T-cell (primary cell): ENCODE results near the gene PINLYP. TPM values are rescaled to one million over a fixed set of nuclear protein-coding genes. Genes with fewer than 3 reads are reported as not detected.
"Not testable (repeated sequence)": the region's sequence is repeated elsewhere in the genome, so short reads cannot be mapped to it uniquely, and the experiment has no call there.

Experiments used
- ATAC-seq, 4 experiments: fragments of 200-7000 bp in 3 of 4; fragments of 150-1000 bp in 1 of 4; cut with Tn5 transposase; replicated peaks in 1 of 4; 1 replicate in 3 of 4; 2 replicates in 1 of 4; pipeline ENCODE4 v1.10.0; 2021; ENCODE audit warnings: moderate library complexity in 3 of 4, mild to moderate bottlenecking in 2 of 4, moderate number of reproducible peaks in 1 of 4
- CTCF ChIA-PET, 2 donors: fragments of 300-600 bp; sonication (Branson Sonifier 250); formaldehyde crosslinking; loops; one replicate each; lab custom pipeline; 2022; ENCODE audit warnings: antibody characterized with exemption in 2 of 2; lab: Charles Lee
- POLR2A ChIA-PET, 2 donors: fragments of 300-600 bp; sonication (Branson Sonifier 250); formaldehyde crosslinking; loops; one replicate each; lab custom pipeline; 2022; ENCODE audit warnings: antibody characterized with exemption in 2 of 2; lab: Charles Lee
- DNase-seq, 35 experiments: peaks; one replicate each; pipeline versions ENCODE4 v3.0.0 to v3.0.0-alpha.2; 2013 to 2023
- H3K27ac ChIP-seq: one replicate; pipeline ENCODE4 v1.5.1; 2013; ENCODE audit warnings: low read length
- H3K27me3 ChIP-seq, 2 experiments: replicated peaks in 1 of 2; 1 replicate in 1 of 2; 2 replicates in 1 of 2; pipeline versions ENCODE4 v1.6.1 to v1.7.0; 2013; ENCODE audit warnings: low read length in 1 of 2, mixed read lengths in 1 of 2; ENCODE audit not compliant: control insufficient read depth in 2 of 2, insufficient read depth in 2 of 2; ENCODE audit errors: extremely low read depth in 1 of 2
- H3K36me3 ChIP-seq, 2 donors: 1 replicate in 1 of 2; 2 replicates in 1 of 2; pipeline versions ENCODE4 v1.6.1 to v1.7.0; 2013; ENCODE audit warnings: low read length in 1 of 2; ENCODE audit not compliant: control insufficient read depth in 2 of 2, insufficient read depth in 1 of 2; ENCODE audit errors: extremely low read depth in 1 of 2
- H3K4me1 ChIP-seq, 2 experiments: 1 replicate in 1 of 2; 2 replicates in 1 of 2; pipeline versions ENCODE4 v1.6.1 to v1.7.0; 2013; ENCODE audit warnings: low read length in 2 of 2, mixed read lengths in 1 of 2; ENCODE audit not compliant: insufficient read depth in 2 of 2, control insufficient read depth in 1 of 2; ENCODE audit errors: extremely low read depth in 1 of 2
- H3K4me3 ChIP-seq, 2 donors: 1 replicate in 1 of 2; 2 replicates in 1 of 2; pipeline versions ENCODE4 v1.5.1 to v1.7.0; 2013; ENCODE audit warnings: mild to moderate bottlenecking in 2 of 2, low read length in 1 of 2, moderate library complexity in 1 of 2; ENCODE audit not compliant: control insufficient read depth in 1 of 2; ENCODE audit errors: extremely low read depth in 1 of 2
- H3K9me3 ChIP-seq: 2 replicates; pipeline ENCODE4 v1.7.0; 2013
- H3K27ac Mint-ChIP-seq, 2 donors: one replicate each; pipeline ENCODE4 v1.8.0; 2020 to 2021; ENCODE audit warnings: mild to moderate bottlenecking in 2 of 2, mixed read lengths in 2 of 2
- H3K27me3 Mint-ChIP-seq, 2 donors: one replicate each; pipeline ENCODE4 v1.8.0; 2021 to 2022; ENCODE audit warnings: mixed read lengths in 2 of 2
- H3K36me3 Mint-ChIP-seq: one replicate; pipeline ENCODE4 v1.8.0; 2021; ENCODE audit warnings: mixed read lengths
- H3K4me1 Mint-ChIP-seq, 3 donors: one replicate each; pipeline ENCODE4 v1.8.0; 2020 to 2022; ENCODE audit warnings: mixed read lengths in 3 of 3, mild to moderate bottlenecking in 1 of 3
- H3K4me3 Mint-ChIP-seq, 3 donors: one replicate each; pipeline ENCODE4 v1.8.0; 2020 to 2022; ENCODE audit warnings: mild to moderate bottlenecking in 3 of 3, mixed read lengths in 3 of 3, moderate library complexity in 3 of 3
- H3K9me3 Mint-ChIP-seq, 3 donors: one replicate each; pipeline ENCODE4 v1.8.0; 2020 to 2022; ENCODE audit warnings: mixed read lengths in 3 of 3
- WGBS: methylation state at CpG from one replicate; pipeline ENCODE4 v1.1.5; 2013; ENCODE audit warnings: missing lambda C conversion rate; ENCODE audit not compliant: insufficient coverage; 5-methylcytosine and 5-hydroxymethylcytosine counted together
- total RNA-seq, 35 experiments: library from RNA in 6 of 35; stranded (reverse) in 6 of 35; fragments of 120-200 nt in 1 of 35; gene quantifications; one replicate each; pipeline versions ENCODE4 v1.2.1 to v1.2.4 and lab custom pipeline; 2013 to 2026

The PINLYP gene
- total RNA-seq, 5 donors from 2014 or later (not counting 1 experiment from before 2014, with no cell fraction given), result 0.28 to 2.5 (median 1.5) TPM

DNA sequence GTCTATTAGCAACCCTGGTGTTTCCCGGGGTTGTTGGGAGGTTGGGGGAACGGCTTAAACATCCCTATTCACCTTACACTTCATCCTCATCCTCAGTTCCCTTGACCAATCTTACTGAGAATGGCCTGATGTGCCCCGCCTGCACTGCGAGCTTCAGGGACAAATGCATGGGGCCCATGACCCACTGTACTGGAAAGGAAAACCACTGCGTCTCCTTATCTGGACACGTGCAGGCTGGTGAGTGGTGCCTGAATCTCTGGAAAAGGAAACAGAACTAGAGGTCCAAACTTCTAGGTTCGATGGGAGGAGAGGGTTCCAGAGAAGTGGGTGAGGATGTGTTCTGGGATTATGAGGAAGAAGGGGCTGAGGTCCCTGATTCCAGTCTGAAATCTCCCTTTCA is 5.9 kb downstream of the PINLYP start:
- Mint-ChIP-seq H3K27ac (no peak overlapping the region), H3K4me3 (peak overlapping the region in 1 of 3 donors; percentile 13), H3K9me3 (no peaks in the 10 kb centered on the region), H3K4me1 (peaks cover 12 to 43% (median 20%) of the 10 kb centered on the region in 3 donors), H3K27me3 (no peaks in the 10 kb centered on the region), H3K36me3 (peaks cover 9% of the 10 kb centered on the region)
- no peak for ATAC-seq
- H3K27ac ChIP-seq, result no peak overlapping the region
- CTCF ChIA-PET, result interaction anchor here in 1 of 2 donors (1.2 kb wide), 1 partner anchor 13 kb away, joined by 3 read pairs; no protein-coding TSS in a partner anchor
- DNase-seq, result no peak
- no peaks in the 10 kb centered on the region for H3K36me3 ChIP-seq
- 72% methylated on average over 5 of the region's 7 CpGs for WGBS
- H3K4me1 ChIP-seq, result peaks cover 5 to 28% of the 10 kb centered on the region in 2 experiments
- no peak overlapping the region for H3K4me3 ChIP-seq
- POLR2A ChIA-PET, result no interaction called here
- H3K9me3 ChIP-seq, result no peaks in the 10 kb centered on the region
- H3K27me3 ChIP-seq, result peaks cover 0 to 4% of the 10 kb centered on the region in 2 experiments

DNA sequence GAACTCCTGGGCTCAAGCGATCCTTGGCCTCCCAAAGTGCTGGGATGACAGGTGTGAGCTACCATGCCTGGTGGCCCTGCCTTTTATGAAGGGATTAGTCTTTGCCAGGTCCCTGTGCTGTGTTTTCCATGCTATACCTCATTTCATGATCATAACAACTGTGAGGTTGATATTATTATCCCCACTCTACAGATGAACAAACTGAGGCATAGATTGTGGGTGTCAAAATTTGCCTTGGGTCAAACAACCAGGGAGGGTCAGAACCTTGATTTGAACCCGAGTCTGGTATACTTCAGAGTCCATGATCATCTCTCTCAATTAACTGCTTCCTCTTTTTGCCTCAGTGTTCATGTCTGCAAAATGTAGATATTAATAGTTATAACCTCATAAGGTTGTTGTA is 6.9 kb downstream of the PINLYP start:
- peaks cover 5 to 25% of the 10 kb centered on the region in 2 experiments for H3K4me1 ChIP-seq
- no peak overlapping the region for H3K4me3 Mint-ChIP-seq
- no peaks in the 10 kb centered on the region for H3K27me3 Mint-ChIP-seq
- POLR2A ChIA-PET, result no interaction called here
- no peak overlapping the region for H3K4me3 ChIP-seq
- H3K27ac Mint-ChIP-seq, result no peak overlapping the region
- DNase-seq (no peak), ATAC-seq (no peak)
- no peaks in the 10 kb centered on the region for H3K9me3 ChIP-seq
- no peaks in the 10 kb centered on the region for H3K9me3 Mint-ChIP-seq
- H3K4me1 Mint-ChIP-seq, result peaks cover 11 to 39% (median 18%) of the 10 kb centered on the region in 3 donors
- H3K36me3 Mint-ChIP-seq, result peaks cover 9% of the 10 kb centered on the region
- no peaks in the 10 kb centered on the region for H3K27me3 ChIP-seq
- no peak overlapping the region for H3K27ac ChIP-seq
- 100% methylated on average over 1 of the region's 2 CpGs for WGBS
- CTCF ChIA-PET, result interaction anchor here in 1 of 2 donors (1.3 kb wide), 1 partner anchor 12 kb away, joined by 3 read pairs; no protein-coding TSS in a partner anchor
- no peaks in the 10 kb centered on the region for H3K36me3 ChIP-seq

GRCh38 chr19:43584484-43584883 is 8.9 kb downstream of the PINLYP start:
- no CpG with 5 or more reads among the region's 1 CpG for whole genome bisulfite sequencing

GRCh38 chr19:43586346-43586745 is 10.7 kb downstream of the PINLYP start:
- Histone ChIP-seq H3K27ac (no peak overlapping the region), H3K9me3 (no peaks in the 10 kb centered on the region), H3K36me3 (no peaks in the 10 kb centered on the region), H3K4me1 (peaks cover 0 to 16% of the 10 kb centered on the region in 2 experiments), H3K4me3 (no peak overlapping the region), H3K27me3 (no peaks in the 10 kb centered on the region)
- ChIA-PET CTCF (no interaction called here), POLR2A (no interaction called here)
- Mint-ChIP-seq H3K36me3 (peaks cover 16% of the 10 kb centered on the region), H3K27ac (no peak overlapping the region), H3K4me1 (peaks cover 13 to 37% (median 19%) of the 10 kb centered on the region in 3 donors), H3K4me3 (no peak overlapping the region), H3K9me3 (no peaks in the 10 kb centered on the region), H3K27me3 (no peaks in the 10 kb centered on the region)
- DNase-seq (no peak), ATAC-seq (no peak)
- 83% methylated on average over 1 of the region's 2 CpGs for WGBS

More at GRCh38 chr19:43584484-43584883, 8.9 kb downstream of the PINLYP start:
- H3K27me3 Mint-ChIP-seq, result no peaks in the 10 kb centered on the region
- peaks cover 11 to 33% (median 22%) of the 10 kb centered on the region in 3 donors for H3K4me1 Mint-ChIP-seq
- DNase-seq (no peak), ATAC-seq (no peak)
- H3K27ac Mint-ChIP-seq, result peak overlapping the region; percentile 64 to 69
- no peak overlapping the region for H3K4me3 Mint-ChIP-seq
- no peaks in the 10 kb centered on the region for H3K9me3 Mint-ChIP-seq
- ChIA-PET CTCF (interaction anchor here in 1 of 2 donors (0.6 to 1.1 kb wide), 2 partner anchors 10 to 110 kb away, joined by 6 read pairs; no protein-coding TSS in a partner anchor), POLR2A (interaction anchor here (0.6 to 1.0 kb wide), 3 partner anchors 10 to 82 kb away, joined by 4 to 6 read pairs (median 4); partner anchors contain the start of gene ZNF576 (in 1 of the 2))
- H3K4me1 ChIP-seq, result peaks cover 5 to 23% of the 10 kb centered on the region in 2 experiments
- no peak overlapping the region for H3K4me3 ChIP-seq
- no peaks in the 10 kb centered on the region for H3K9me3 ChIP-seq
- no peaks in the 10 kb centered on the region for H3K36me3 ChIP-seq
- peak overlapping the region; percentile 1 for H3K27ac ChIP-seq
- H3K36me3 Mint-ChIP-seq, result peaks cover 9% of the 10 kb centered on the region
- H3K27me3 ChIP-seq, result no peaks in the 10 kb centered on the region

DNA sequence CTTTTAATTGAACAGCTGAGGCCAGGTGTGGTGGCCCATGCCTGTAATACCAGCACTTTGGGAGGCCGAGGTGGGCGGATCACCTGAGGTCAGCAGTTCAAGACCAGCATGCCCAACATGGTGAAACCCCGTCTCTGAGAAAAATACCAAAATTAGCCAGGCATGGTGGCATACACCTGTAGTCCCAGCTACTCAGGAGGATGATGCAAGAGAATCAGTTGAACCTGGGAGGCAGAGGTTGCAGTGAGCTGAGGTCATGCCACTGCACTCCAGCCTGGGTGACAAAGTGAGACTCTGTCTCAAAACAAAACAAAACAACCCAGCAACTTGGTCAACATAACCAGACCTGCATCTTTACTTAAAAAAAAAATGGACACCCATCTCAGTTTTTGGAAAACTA is 11.4 kb downstream of the PINLYP start:
- DNase-seq, POLR2A ChIA-PET, H3K9me3 Mint-ChIP-seq, ATAC-seq, H3K4me3 ChIP-seq, H3K27ac ChIP-seq, H3K4me3 Mint-ChIP-seq, H3K27me3 Mint-ChIP-seq, H3K27me3 ChIP-seq, H3K9me3 ChIP-seq, H3K27ac Mint-ChIP-seq, H3K36me3 ChIP-seq: not testable (repeated sequence)
- Mint-ChIP-seq H3K36me3 (peaks cover 16% of the 10 kb centered on the region), H3K4me1 (peaks cover 13 to 33% (median 19%) of the 10 kb centered on the region in 3 donors)
- H3K4me1 ChIP-seq, result peaks cover 0 to 14% of the 10 kb centered on the region in 2 experiments
- CTCF ChIA-PET, result interaction anchor here in 1 of 2 donors (0.5 kb wide), 1 partner anchor 147 kb away, joined by 6 read pairs; no protein-coding TSS in a partner anchor
- WGBS, result 100% methylated on average over 3 of the region's 3 CpGs

DNA sequence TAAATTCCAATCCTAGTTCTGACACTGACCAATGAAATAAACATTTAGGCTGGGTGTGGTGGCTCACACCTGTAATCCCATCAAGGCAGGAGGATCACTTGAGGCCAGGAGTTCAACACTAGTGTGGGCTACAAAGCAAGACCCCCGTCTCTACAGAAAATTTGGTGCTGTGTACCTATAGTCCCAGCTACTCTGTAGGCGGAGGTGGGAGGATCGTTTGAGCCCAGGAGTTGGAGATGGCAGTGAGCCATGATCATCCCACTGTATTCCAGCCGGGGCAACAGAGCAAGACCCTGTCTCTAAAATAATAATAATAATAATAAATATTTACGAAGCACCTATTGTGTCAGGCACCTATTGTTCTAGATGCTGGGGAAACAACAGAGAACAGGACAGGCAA is 13.7 kb downstream of the PINLYP start:
- POLR2A ChIA-PET, result no interaction called here
- CTCF ChIA-PET, result interaction anchor here in 1 of 2 donors (0.7 to 1.7 kb wide), 2 partner anchors 34 to 136 kb away, joined by 3 to 5 read pairs; no protein-coding TSS in a partner anchor
- peaks cover 9 to 18% of the 10 kb centered on the region in 2 donors for H3K36me3 ChIP-seq
- WGBS, result no CpG with 5 or more reads among the region's 5 CpGs
- H3K36me3 Mint-ChIP-seq, result peaks cover 27% of the 10 kb centered on the region
- peaks cover 20 to 32% (median 28%) of the 10 kb centered on the region in 3 donors for H3K4me1 Mint-ChIP-seq
- H3K27ac Mint-ChIP-seq, result peak overlapping the region in 1 of 2 donors; percentile 88
- H3K27me3 ChIP-seq, result no peaks in the 10 kb centered on the region
- no peak for DNase-seq
- no peaks in the 10 kb centered on the region for H3K27me3 Mint-ChIP-seq
- H3K4me3 ChIP-seq, result no peak overlapping the region
- peaks cover 0 to 19% of the 10 kb centered on the region in 2 experiments for H3K4me1 ChIP-seq
- no peak for ATAC-seq
- no peak overlapping the region for H3K27ac ChIP-seq
- no peaks in the 10 kb centered on the region for H3K9me3 Mint-ChIP-seq
- H3K4me3 Mint-ChIP-seq, result no peak overlapping the region
- no peaks in the 10 kb centered on the region for H3K9me3 ChIP-seq
